GM18870 (cell line): ENCODE data around the gene MTURN.

ENCODE experiments used
- ATAC-seq: cut with Tn5 transposase; IDR thresholded peaks from one replicate; pipeline ENCODE4 v1.9.1; 2021; ENCODE audit warnings: moderate library complexity; ENCODE audit not compliant: unreplicated experiment

The MTURN gene

DNA sequence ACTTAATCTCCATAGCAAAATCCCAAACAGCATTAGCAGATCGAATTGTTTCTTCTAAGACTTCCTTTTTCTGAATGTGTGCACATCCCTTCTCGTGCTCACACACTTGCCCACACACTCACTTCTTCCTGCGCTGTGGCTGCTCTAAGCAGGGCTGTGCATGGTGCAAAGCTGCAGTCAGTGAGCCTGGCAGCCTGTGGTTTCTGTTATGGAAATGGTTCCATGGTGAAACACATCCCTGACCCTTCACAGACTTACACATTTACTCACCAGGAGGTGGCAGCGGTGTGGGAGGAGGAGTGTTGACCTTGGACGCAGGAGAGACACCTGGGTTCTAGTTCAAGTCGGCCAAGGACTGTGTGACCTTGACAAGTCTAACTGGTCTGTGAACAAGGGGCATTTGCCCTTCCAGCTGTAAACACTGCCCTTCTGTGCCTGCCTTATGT, 24.9 kb downstream of the MTURN start:
- ATAC-seq, result no peak

DNA sequence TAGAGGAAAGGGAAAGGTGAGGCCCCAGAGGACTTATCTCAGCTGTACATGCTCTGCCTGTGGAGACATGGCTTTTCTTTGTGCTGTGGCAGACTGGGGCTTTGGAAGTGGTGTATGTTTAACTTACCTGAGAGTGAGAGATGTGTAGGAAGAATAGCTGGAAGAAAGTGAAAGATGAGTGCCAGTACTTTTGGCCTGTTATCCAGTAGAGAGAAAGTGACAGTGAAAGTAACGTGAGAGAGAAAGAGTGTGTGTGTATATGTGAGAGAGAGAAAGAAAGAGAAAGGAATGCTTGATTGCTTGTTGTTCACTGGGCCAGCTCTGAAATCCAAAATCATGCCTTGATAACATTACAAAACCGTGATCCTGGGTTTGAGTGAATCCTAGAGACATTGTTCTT, 25.5 kb downstream of the MTURN start:
- no peak for ATAC-seq

DNA sequence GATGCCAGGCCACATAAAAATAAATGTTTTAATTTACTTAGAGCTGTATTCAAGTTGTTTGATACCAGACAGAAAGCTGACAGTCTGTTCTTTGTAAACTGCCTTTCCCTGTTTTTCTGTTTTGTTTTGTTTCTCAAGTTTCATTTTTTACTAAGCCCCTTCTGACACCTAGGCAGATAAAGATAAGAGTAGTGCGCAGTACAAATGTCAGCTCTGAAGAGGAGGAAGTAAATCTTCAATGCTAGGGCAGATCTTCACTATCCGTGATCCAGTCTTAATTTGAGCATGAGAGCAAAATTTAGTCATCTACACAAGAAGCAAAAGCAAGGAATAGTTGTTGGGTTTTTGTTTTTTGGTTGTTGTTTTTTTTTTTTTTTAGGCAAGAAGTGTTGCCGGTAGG, 27.3 kb downstream of the MTURN start:
- no peak for ATAC-seq

DNA sequence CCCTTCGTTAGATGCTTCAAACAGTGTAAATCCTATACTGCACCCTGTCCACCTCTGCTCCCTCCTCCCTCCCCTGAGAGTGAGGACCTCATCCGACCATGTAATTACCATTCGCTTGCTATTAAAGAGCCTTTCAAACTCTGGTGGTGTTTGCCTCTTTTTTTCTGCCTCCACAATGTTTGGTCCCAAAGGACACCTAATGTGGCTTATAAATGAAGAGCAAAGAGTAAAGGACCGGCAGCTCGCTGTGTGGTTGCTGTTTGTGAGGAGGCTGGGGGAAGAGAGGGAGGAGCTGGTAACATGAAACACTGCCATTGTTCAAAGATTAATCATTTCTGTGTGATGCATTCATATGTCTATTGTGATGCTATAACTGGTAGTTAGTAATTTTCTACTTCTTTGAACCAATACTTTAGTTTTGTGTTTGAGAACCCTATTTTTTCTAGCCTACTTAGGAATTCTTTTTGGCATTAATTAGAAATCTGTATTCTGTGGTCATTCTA, 27.9 kb downstream of the MTURN start:
- no peak for ATAC-seq

DNA sequence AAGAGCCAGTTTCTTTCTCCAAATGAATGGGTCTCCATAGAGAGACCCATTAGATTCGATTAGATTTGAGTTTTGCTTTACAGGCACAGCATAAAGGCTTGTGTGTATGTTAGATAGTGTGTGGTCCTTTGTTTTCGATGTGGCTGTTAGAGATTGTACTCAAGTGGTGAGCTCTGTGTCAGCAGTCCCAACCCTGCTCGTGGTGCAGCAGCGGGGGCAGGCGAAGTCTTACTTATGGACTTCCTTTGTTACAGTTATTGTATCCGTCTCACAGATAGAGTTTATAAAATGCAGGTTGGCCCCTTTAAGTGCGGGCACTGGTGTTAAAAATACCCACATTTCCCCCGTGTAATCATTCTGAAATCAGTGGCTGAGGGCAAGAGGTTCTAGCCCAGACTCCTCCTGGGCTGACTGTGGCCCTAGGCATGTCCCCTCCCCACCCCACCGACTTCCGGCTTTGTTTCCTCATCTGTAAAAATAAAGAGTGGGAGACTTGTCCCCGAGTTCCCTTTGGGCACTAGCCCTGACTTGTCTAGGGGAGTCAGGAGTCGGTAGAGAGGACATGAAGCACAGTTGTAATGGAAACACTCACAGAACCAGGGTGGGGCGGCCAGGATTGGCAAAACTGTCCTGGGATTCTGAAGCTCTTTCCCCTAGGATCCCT, 28.6 kb downstream of the MTURN start:
- ATAC-seq, result no peak

DNA sequence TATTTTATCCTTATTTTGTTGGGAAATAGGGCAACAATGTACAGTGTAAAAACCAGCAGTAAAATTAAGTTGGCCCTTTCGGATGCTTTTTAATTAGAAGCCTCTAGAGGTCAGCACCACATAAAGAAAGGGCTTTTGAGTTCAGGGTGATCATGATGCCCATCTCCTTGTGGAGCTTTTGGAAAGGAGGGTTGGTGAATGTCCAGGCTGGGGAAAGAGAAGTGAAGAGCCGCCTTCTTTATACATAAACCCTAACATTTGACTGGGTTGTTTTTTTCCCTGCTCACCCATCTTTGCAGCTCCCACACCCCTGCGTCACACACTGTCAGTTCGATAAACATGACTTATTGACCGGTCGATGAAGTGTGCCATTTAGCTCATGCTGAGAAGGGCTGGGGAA, 29.8 kb downstream of the MTURN start:
- no peak for ATAC-seq

DNA sequence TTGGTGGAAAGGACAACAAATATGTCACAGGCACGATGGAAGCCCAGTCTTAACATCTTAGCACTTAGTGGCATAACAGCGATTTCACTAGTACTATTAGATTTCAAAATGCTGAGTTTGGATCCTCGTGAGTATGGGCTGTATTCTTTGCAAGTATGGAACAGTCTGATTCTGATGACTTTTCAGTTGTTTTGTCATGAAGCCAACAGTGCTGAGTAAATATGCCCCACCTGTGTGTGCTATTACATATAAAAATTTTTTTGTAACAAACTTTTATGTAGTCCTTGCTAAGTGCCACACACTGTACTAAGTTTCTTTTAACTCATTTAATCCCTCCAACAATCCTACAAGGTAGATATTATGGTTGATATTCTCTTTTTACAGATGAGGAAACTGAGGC, 30.8 kb downstream of the MTURN start:
- ATAC-seq, result no peak

DNA sequence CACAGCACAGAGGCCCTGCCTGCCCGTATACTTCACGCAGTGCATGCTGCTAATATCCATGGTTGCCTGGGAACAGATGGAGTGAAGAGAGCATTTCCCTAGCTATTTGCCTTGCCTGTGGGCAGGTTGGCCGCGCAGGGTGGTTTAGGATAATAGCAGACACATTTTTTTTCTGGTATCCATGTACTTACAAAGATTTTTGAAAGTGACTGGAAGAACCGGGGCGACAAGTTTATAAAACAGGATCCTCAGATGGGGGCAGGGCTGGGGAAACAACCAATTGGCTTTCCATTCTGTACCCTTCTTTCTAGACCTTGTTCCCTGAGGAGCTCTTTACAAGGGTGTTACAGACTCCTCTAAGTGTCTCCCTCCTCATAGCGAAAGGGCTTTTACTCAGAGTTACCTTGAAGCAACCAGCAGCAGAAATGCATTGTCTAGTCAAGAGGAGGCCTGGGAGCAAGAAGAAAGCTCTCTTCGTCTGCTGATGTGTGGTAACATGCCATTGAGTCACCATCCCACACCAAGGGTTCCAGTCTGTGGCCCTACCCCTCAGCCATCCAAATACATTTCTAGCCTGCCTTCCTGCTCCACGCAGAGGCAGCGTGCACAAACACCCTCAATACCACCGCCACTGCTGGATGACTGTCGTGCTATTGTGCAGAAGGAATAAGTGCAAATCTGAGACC, 31.5 kb downstream of the MTURN start:
- ATAC-seq, result no peak

DNA sequence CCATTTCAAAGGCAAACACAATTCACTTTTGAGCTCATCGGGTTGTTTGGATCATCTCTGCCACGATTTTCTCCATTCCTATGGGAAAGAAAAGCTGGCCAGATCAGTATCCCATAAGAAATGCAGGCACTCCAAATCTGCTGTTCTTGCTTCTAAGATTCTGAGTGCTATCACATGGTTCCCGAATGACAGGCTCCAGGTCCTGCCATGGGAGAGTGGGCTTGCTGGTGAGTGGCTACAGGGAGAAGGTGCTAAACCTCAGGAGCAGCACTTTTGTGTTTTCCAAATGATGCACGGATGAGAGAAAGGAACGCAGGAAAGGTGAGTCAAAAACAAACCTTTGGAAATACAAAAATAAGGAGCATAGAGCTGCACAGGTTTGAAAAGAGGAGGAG, 32.1 kb downstream of the MTURN start:
- ATAC-seq, result no peak

DNA sequence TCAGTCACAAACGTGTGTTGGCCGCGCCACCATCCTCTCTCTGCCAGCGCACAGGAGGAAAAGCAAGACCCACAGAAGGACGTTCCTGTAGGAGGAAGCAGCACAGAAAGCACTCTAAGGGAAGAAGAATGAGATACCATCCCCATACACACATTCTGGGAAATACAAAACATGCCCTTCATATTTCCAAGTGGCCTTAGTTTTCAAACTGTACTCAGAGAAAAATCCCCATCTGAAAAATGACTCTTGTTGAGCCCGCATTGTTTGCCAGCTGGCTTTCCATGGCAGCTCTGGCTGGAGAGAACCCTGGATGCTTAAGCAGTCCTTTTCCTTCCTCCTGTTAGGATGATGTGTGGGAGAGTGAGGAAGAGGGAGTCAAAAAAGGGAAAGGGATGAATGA, 33.1 kb downstream of the MTURN start:
- no peak for ATAC-seq

DNA sequence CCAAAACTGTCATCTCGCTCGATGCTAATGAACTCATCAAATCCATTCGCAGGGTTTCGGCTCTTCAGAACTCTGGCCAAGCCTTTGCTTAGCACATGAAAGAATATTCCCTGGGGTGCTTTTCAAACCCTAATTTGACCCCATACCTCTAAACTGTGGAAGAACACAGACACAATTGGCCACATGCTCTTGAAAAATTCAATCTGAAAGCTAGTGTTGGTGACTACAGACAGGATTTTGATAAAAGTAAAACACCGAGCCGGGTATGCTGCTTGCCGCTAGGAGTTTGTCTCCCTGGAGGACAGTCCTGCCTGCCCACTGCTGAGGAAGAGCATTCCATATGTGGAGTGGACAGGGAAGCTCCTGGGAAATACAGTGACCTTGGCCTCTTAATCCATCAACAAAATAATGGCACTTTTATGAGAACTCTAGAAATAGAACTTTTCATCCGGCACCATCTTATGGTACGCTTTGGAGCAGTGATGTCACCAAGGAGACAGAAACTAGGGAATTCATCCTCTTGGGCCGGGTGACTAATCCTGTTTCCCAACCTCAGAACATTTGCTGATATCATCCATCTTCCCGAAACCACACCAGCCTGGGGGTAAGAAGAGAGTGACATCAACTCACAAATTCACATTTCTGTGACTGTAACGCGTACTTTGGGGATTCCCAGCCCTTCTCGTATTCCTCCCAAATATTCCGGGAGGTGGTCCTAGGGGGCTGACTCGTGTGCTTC, 34.2 kb downstream of the MTURN start:
- ATAC-seq, result no peak

DNA sequence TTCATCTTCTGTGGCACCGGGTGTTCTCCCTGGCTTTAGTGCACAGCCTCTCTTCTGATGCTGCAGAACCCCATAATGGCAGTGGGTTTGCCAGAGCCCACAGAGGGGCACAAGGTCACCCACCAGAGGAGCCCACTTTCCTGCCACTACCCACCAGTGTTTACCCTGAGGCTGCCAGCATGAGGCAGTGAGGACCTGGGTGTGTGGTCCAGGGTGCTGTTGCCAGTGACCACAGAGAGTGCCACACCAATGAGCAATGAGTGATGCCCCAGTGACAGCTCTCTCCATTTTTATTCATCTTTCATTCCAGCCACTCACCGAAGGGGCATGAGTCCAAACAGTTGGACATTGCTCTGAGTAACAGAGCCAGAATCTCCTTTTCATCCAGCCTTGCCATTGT, 34.8 kb downstream of the MTURN start:
- ATAC-seq, result no peak

DNA sequence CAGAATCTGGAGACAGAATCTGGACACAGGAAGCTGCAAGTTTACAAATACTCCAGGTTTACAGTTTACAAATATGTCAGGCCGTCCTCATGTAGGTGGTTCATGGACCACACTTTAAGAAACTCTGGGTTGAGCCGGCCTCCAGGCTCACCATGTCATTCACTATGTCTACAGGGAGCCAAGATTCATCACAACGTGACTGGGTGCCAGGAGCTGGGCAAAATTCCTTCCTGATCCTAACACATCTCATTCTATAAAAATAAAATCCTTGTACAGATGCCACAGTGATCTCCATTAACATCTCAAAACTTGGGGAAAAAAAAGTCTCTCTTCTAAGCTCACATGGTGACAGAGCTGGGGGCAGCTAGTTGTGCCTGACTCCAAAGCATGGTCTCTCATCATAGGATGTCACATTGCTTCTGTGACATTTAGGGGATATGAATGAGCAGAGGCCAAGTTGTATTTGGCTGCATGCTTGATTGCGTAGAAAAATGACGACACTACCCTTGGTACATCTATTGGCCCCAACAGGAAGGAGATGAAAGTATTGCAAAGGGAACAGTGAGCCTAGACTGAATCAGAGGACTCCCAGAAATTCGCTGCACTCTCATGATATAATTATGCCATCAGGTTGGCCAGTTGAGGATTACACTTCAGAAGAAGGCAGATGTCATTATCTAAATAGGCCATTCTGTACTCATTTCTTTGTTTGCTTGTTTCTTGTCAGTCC, 35.9 kb downstream of the MTURN start:
- ATAC-seq, result no peak

DNA sequence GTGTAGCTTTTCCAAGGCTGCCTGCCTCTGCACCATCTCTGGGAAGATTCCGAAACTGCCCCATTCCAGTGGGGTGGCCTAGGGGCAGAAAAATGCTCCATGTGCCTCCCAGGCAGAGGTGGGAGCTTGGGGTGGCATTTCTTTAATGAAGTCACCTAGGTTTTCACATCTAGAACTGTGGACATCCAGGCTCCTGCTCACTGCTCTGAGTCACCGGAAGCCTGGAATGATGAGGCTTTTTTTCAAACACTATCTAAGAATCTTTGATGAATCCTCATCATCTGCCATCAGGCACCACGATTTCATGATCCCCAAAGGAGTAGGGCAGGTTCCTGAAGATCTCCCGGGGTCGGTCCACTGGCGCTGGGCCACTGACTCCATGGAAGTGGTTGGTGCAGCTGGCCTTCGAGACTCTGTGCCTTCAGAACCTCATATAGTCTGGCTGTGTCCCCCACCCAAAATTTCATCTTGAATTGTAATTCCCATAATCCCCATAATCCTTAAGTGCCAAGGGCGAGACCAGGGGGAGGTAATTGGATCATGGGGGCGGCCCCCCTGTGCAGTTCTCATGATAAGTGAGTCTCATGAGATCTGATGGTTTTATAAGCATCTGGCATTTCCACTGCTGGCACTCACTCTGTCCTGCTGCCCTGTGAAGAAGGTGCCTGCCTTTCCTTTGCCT, 37.1 kb downstream of the MTURN start:
- ATAC-seq, result no peak

DNA sequence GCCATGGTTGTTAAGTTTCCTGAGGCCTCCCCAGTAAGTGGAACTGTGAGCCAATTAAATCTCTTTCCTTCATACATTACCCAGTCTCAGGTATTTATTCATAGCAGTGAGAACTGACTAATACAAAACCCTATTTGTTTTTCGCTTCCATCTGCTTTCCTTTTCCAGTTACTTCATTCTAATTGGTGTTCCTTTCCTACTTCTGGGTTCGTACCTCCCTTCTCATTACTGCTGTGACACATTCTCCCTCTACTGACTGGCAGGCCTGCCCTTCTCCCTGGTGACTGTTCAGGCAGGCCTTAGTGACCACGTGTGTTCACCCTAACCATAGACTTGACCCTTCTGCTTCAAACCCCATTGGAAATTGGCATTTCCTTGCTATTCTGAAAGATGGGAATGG, 37.7 kb downstream of the MTURN start:
- no peak for ATAC-seq

DNA sequence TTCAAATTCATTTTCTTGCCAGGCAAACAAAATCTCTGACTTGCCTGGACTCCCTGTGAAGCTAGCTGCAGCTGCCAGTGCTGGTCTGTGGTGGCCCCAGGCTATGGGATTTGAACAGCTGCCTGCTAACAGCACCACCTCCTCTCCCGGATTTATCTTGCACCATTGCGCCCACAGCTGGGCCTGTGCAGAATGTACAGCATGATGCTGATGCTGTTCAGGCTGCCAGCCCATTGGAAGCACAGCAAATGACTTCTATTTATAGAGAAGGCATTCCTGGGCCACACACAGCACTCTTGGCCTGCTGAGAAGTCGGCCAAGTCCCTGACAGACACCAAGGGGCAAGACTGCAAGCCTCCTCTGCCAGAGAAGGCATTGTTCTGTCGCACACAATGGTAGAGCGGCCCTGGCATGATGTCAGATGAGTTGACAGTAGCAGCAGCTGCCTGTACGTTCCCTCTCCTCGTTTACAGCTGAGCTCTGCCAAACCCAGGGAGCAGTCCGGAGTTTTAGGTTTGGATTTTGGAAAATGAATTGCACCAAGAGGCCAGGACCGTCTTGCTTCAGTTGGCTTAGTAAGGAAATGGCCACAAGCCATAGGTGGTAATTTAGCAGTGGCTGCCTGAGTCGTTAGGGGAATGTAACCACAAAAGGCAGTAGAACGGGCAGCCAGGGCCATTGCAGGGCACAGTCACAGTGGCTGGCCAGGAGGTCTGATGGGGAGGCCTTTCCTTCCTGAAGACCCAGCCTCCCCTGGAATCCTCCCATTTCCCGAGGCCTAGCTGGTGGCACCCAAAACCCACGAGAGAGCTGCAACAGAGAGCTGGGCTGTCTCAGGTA, 38.5 kb downstream of the MTURN start:
- no peak for ATAC-seq

DNA sequence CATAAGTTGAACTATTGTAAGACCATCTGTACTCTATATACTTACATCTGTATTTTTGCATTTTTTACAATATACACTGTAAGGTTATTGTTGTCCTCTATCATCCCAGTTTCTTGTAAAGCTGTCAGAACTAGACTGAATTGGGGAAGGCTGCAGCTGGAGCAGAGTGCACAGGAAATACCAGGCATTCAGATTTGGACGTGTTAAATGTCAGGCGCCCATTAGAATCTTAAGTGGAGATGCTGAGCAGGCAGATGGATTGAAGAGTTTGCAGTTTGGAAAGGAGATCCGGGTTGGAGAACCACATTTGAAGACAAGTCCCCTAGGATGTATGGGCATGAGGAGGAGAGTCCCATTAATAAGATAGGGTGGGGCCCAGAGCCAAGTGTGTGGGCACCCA, 40.4 kb downstream of the MTURN start:
- ATAC-seq, result no peak

DNA sequence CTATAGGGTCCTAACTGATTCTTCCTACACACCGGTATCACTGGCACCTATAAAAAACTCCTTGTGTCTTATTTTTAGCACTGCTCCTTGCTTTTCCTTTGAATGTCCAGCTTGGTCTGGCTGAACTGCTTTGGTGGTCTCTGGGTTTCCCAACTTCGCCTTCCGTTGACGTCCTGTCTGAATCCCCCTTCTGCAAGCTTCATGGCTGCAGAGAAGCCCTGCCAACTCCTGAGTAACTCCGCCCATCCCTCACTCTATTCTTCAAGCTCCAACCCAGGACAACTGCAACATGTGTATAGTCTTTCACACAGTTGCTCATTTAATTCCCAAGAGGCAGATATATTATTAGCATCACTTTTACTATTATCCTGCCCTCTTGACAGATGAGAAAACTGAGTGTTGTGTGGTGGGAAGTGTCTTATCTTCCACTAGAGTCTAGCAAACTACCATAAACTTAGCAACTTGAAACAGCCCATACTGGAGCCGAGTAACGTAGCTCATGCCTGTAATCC, 40.9 kb downstream of the MTURN start:
- no peak for ATAC-seq

DNA sequence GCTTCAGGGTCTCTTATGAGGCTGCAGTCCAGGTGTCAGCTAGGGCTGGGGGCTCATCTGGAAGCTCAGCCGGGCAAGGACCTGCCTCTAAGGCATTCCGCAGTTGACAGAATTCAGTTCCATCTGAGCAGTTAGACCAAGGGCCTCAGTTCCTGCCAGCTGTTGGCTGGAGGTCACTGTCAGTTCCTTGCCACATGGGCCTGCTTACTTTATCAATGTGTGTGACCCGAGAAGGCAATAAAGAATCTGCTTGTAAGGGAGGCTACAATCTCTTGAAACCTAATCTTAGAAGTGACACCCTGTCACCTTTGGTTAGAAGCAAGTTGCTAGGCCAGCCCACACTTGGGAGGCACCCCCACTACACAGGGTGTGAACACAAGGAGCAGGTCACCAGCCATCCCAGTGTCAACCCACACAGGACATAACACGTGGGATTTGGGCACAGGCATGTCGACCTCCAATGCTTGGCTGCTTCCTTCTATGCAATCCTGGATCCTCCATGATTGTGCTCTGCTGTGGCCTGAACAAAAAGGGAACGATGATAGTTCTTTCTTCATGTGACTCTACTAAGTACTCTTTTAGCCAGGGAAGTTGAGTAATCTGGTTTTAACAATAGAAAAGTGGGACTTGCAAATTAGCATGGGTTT, 41.8 kb downstream of the MTURN start:
- ATAC-seq, result no peak
